ENCODE data around the gene DCDC1.

The DCDC1 gene

GRCh38 chr11:31231601-31232000 lies 137.9 kb downstream of the DCDC1 start:
- no peak for DNase-seq

DNA sequence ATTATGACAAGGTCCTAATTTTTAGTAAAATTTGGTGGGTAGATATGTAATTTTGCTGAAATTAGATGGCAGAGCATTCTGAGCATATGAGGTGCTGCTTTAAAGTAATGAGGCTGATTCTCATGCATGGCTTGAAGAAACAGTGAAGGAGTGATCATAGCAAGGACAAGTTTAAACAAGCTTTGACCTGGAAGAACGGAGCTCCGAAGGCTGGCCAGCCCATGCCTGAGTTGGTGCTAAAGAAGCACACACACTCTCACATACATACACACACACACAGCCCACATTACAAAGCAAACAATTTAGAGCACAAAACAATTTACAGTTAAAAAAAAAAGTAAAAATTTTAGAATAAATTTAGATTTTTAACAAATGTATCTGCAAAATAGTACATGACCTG lies 150.7 kb downstream of the DCDC1 start:
- no peak for DNase-seq

DNA sequence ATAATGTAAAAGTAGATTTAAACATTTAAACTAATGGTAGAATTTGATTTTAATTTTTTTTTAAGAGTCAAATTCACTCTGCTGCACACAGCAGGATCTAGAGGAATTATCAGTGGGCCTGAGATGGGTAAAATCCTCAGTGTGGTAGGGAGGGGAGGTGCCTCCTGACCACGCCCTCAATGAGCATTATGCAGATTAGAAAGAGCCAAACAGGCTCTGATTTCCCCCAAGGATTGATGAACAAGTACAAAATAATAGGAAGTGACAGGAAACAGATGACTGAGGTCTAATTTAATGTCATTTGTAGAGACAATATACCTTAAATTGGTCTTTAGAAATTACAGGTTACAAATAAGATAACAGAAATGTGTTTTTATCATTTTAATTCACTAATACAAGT lies 155.2 kb downstream of the DCDC1 start:
- DNase-seq = peak; percentile 71

DNA sequence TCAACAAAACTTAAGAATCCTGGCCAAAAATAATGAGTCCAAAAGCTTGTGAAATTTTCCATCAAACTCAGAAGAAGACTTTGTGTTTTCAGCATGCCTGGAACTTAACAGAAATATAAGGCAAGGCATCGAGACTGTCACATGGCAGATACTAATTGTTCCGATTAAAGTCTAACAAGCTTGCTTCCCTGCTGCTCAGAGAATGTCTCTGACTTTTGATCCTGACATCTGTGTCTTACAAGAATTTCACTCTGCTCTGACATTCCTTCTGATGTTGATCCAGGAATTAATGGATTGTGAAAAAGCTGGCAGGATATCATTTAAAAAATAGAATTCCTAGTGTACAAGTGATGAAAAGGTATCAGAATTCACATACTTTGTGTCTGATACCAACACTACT lies 170.2 kb downstream of the DCDC1 start:
- DNase-seq = peak; percentile 82

- no peak for DNase-seq
Measured at GRCh38 chr11:31173926-31174680, 195.4 kb downstream of the DCDC1 start.

DNA sequence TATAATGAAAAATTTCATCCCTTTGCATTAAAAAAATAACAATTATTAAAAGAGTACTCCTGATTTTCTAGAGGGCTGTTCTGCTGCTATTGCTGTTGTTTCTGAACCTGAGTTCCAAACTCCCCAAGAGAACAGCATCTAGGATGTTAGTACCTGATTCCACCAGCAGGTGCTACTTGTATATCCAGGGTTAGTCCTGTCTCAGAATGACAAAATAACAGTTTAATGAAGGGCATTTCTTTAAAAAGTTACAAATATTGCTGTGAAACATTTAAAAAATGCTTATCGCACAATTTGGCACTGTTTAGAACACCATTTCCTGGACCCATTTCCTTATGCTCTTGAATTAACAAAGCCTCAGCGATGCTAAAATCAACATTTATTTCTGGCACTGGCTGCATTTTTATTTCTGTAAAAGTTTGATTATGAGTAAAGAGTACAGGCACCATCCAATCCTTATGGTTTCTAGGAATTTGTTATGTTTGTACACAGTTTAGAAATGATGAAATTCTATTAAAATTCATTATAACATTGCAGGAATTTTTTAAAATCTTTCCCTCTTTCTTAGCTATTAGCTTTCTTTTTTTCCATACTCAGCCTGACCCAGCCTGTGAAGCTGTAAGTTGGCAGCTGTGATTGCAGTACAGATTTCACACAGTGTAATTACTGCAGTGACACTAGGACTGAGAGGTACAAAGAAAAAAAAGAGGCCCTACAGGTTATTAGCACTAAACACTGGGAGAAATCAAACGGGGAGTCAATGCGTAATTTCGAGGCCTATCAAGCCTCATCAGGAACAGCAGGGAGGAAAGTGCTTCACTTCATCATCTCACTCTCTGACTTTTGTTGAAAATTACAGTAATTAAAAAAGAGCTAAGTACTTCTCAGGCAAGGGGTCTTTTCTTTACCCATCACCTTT lies 208.8 kb downstream of the DCDC1 start:
- DNase-seq = peak; percentile 57

DNA sequence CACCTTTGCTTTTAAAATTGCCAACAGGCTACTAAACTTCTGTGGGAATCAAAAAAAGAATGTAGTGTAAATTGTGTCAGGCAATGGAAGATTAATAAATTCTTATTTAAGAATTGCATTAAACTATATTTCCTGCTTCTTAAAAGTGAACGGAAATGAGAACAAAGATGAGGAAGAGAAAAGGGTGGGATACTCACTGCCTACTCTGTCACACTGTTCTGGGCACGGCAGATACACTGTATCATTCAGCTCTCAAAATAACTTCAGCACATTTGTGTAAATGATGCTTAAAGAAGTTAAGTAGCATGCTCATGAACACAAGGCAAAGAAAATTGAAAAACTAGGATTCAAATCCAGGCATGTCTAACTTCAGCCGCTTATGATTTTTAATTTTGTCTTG lies 218.7 kb downstream of the DCDC1 start:
- DNase-seq = no peak

GRCh38 chr11:31150011-31150410 lies 219.5 kb downstream of the DCDC1 start:
- DNase-seq = no peak

DNA sequence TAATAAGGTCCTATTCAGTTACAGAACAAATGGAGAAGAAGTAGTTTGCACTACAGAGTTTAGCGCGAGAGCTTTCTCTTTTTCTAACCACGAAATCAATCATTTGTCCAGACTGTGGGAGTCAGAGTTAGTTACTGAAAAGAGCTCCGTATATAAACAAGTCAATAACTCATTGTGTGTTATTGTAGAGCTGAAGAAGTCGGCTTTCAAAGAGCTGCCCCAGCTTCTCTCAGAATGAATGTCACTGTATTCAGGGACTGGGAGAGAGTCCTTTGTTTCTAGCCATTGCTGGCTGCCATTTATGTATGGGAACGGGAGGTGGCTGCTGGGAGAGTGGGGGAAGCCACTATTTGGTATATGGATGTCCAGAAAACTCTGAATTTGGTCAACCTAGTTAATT lies 227.8 kb downstream of the DCDC1 start:
- DNase-seq = no peak

GRCh38 chr11:31139479-31139878 lies 230.1 kb downstream of the DCDC1 start:
- DNase-seq = no peak

DNA sequence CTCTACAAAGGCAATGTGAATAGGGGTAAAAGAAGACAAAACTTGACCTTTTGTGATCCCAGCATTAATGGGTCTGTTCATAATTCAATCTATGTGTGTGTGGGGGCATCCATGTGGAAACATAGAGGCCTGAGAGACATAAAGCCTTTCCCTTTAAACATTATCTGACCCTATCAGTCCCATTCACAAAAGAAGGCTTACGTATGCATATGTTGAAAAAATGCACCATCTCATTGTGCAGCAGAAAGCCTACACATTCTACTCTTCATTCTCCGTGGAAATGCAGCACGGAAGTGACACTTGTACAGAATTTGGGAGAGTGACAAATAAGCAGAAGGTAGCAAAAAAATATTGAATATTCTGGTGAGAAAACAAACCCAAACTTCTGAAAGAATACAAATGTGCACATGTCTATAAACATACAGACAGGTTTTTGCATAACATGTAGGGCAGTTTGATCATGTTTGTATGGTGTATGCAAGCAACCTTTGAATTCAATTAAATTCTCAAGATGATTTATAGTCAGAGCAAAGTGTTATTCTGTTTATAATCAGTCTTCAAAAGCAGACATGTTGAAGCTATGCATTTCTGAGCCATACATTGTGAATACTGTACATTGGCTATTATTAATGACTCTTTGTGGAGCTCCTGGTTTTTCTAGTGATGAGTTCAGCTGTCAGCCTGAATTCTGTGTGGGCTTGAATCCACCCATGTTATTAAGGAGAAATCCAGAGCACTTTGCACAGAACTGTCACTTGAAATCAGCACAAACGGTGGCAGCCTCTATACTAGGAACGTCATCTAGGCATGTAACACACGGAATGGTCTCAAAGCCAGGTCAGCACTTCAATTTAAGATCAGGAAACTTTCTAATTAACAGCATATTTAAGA lies 236.8 kb downstream of the DCDC1 start:
- DNase-seq = peak; percentile 92

DNA sequence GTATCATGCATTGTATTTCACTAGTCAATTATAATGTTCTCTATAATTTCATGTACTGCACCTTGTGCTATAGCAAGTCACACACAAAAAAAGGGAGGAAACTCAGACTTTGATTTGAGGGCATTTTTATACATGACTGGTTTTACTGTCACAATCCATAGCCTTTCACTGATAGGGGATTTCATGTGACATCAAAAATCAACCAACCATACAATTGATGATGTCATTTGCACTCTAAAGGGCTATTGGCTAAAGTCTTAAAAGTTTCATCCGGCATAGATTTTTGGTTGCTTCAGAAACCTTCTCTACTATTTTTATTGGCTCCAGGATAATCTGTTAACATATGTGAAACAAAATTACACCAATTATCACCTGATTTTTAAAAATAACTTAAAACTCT lies 237.8 kb downstream of the DCDC1 start:
- peak; percentile 95 for DNase-seq

DNA sequence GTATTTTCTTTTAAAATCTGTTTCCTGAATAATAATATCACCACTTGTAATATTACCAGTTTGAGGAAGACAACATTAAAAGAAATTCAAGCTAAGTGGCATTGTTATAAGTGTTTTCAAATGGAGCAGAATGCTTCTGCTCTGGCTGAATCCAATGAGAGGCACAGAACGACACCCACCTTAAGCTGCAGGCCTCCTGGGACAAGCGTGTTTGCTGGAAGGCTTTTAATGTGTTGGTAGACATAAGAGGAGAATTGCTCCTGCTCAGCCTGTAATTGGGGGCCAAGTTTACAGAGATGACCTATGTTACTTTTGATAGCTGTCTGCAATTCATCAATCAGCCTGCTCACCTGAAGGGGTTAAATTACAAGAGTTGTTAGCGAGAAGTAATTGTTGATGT lies 242.2 kb downstream of the DCDC1 start:
- DNase-seq = peak; percentile 67

GRCh38 chr11:31120428-31120827 lies 249.1 kb downstream of the DCDC1 start:
- no peak for DNase-seq

GRCh38 chr11:31118566-31118965 lies 251.0 kb downstream of the DCDC1 start:
- DNase-seq = no peak

DNA sequence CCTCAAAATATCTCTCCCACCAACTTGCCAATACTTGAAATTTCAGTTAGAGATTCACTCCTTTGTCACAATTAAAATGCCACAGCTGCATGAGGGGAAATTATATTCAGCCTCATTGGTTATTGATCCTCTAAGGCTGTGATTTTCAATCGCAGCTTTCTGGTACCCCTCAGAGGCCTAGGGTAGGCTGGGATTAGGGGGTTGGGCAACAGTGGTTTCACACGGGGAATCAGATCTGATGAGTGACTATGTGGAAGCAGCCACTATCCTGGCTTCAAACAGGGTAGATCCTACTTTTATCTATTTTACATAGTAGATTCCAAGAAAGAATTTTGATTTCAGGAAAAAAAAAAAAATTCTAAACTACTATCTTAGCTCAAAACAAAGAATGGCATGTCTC lies 252.5 kb downstream of the DCDC1 start:
- no peak for DNase-seq

DNA sequence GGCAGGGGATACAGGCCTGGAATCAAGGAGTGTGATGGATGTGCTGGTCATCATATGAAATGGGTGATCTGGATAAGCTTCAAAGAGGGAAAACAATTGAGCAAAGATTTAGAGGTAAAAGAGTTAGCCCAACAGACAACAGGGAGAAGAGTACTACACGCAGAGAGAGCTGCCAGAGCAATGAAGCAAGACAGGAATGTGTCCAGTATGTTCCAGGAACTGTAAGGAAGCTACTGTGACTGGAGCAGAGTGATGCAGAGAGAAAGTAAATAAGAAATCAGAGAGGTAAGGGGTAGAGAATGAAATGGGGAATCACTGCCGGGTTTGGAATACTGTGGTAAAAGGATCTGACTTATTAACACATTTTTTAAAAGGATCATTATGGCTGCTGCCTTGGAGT lies 255.1 kb downstream of the DCDC1 start:
- DNase-seq = no peak

DNA sequence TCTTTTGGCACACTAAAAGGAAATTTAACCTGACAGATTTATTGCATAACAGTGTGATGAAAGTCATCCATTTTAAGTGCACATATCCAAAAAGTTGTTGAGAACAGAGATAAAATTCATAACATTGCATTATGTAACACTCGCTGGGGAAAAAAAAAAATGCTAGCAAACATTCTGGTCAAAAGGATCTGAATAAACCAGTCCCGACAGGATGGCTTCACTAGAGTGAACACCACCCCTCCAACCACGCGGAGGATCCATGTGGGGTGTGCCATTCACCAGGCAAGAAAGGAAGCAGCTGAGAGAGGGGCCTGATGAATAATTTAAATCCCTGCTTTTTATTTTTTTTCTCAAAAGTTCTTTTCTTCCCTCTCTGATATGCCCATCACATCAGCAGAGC lies 258.7 kb downstream of the DCDC1 start:
- peak; percentile 76 for DNase-seq

- peak; percentile 27 for DNase-seq
Measured at GRCh38 chr11:31109446-31109845, 260.1 kb downstream of the DCDC1 start.

DNA sequence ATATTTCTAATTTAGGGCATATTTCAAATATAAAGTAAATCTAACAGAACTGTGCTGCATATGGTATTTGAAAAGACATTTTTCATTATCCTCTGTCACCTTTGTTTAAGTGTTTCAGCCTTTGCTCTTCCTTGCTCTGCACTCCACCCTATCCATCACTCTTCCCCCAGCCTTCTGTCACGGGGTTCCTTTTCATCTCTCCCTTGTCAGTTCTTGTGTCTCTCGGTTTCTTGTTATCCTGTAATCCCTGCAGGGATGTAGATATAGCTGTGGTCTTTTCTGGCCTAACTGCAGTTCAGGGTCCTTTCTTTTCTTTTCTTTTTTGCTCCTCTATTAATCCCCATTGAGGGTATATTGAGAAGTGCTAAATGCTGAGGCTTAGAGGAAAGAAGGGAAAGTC lies 261.9 kb downstream of the DCDC1 start:
- peak; percentile 59 for DNase-seq

GRCh38 chr11:31106968-31107576 lies 262.5 kb downstream of the DCDC1 start:
- peak; percentile 97 for DNase-seq

DNA sequence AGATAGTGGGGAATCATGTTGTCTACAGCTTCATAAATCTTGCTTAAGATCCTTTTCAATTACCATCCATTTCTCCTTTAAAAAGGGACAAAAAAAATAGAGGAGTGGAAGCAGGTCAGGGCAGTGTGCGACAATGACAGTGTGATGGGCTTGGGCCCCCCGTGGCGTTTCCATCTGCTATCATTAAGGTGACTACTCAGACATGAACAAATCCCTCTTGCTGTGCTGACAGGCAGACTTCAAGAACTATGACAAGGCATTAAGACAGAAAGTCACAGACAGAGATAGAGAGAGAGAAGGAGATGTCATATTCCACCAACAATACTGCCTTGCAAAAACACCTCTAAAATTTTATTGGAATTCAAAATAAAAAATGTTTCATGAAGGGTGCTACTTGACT lies 263.2 kb downstream of the DCDC1 start:
- peak; percentile 96 for DNase-seq

DNA sequence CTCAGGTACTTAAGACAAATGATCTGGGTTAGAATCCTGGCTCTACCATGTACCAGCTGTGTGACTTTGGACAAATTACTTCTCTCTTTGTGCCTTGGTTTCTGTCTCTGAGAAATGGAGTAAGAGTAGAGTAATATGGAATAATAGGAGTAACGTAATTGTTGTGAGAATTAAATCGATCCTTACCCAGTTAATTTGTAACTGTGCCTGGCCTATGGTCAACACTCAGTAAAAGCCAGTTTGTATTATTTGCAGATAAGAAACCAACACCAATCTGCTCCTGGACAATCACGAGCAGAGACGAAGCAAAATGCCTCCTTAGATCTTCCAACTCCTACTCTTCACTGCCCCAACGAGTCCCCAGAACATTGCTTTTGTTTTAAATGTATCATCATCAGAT lies 266.7 kb downstream of the DCDC1 start:
- DNase-seq = no peak
